ENCODE data around the gene SEL1L2.

- TF ChIP-seq CTCF (IDR thresholded peaks at IDR 0.05) (no peak), POLR2A (IDR thresholded peaks at IDR 0.05) (no peak)
Measured at GRCh38 chr20:13877793-13878192, 112.6 kb downstream of the SEL1L2 start.

Measured in right lobe of liver (tissue), 4 donors.